ENCODE results near the gene METTL18. TPM values are rescaled to one million over a fixed set of nuclear protein-coding genes. Genes with fewer than 3 reads are reported as not detected.

Gene METTL18
- total RNA-seq, 1 experiment from 2014 or later, result 13.3 TPM

GRCh38 chr1:169753549-169753948, 41.2 kb downstream of the METTL18 start:
- Mint-ChIP-seq H3K4me1 (ENCODE audit: low read depth, unreplicated experiment) (no peaks in the 10 kb centered on the region), H3K27ac (ENCODE audit: unreplicated experiment) (no peak overlapping the region), H3K27me3 (ENCODE audit: unreplicated experiment) (no peaks in the 10 kb centered on the region), H3K36me3 (ENCODE audit: insufficient read depth, unreplicated experiment) (no peaks in the 10 kb centered on the region), H3K9me3 (ENCODE audit: low read depth, unreplicated experiment) (no peaks in the 10 kb centered on the region), H3K4me3 (ENCODE audit: low read depth, unreplicated experiment) (no peak overlapping the region)
- DNase-seq, result no peak
- intact Hi-C loops (cut with micrococcal nuclease; ENCODE audit: unreplicated experiment), result loop anchor here (2.0 kb wide), 3 partner anchors 13 to 55 kb away; no protein-coding TSS in a partner anchor
- BruUV-seq (replicated peaks), result no TSS peak
- no peak for TF ChIP-seq CTCF (IDR thresholded peaks at IDR 0.05; ENCODE audit: unreplicated experiment)
- CTCF ChIA-PET, result no interaction called here

- Mint-ChIP-seq H3K27ac (ENCODE audit: unreplicated experiment) (no peak overlapping the region), H3K4me3 (ENCODE audit: low read depth, unreplicated experiment) (no peak overlapping the region), H3K27me3 (ENCODE audit: unreplicated experiment) (no peaks in the 10 kb centered on the region), H3K4me1 (ENCODE audit: low read depth, unreplicated experiment) (no peaks in the 10 kb centered on the region), H3K9me3 (ENCODE audit: low read depth, unreplicated experiment) (no peaks in the 10 kb centered on the region), H3K36me3 (ENCODE audit: insufficient read depth, unreplicated experiment) (no peaks in the 10 kb centered on the region)
- intact Hi-C loops (cut with micrococcal nuclease; ENCODE audit: unreplicated experiment), result no loop called here
- no TSS peak for BruUV-seq (replicated peaks)
- DNase-seq, result no peak
- CTCF ChIA-PET, result no interaction called here
- TF ChIP-seq CTCF (IDR thresholded peaks at IDR 0.05; ENCODE audit: unreplicated experiment), result no peak
Measured at GRCh38 chr1:169750041-169750440, 44.7 kb downstream of the METTL18 start.

- peaks cover 2% of the 10 kb centered on the region for H3K4me1 Mint-ChIP-seq (ENCODE audit: low read depth, unreplicated experiment)
- H3K27ac Mint-ChIP-seq (ENCODE audit: unreplicated experiment), result no peak overlapping the region
- peaks cover 3% of the 10 kb centered on the region for H3K9me3 Mint-ChIP-seq (ENCODE audit: low read depth, unreplicated experiment)
- no peak for TF ChIP-seq CTCF (IDR thresholded peaks at IDR 0.05; ENCODE audit: unreplicated experiment)
- BruUV-seq (replicated peaks), result no TSS peak
- DNase-seq, result no peak
- H3K36me3 Mint-ChIP-seq (ENCODE audit: insufficient read depth, unreplicated experiment), result no peaks in the 10 kb centered on the region
- H3K27me3 Mint-ChIP-seq (ENCODE audit: unreplicated experiment), result no peaks in the 10 kb centered on the region
- H3K4me3 Mint-ChIP-seq (ENCODE audit: low read depth, unreplicated experiment), result no peak overlapping the region
- intact Hi-C loops (cut with micrococcal nuclease; ENCODE audit: unreplicated experiment), result no loop called here
- CTCF ChIA-PET, result no interaction called here
Measured at GRCh38 chr1:169746550-169746949, 48.2 kb downstream of the METTL18 start.

GRCh38 chr1:169745015-169745861, 49.5 kb downstream of the METTL18 start:
- H3K4me1 Mint-ChIP-seq (ENCODE audit: low read depth, unreplicated experiment), result peaks cover 8% of the 10 kb centered on the region
- H3K27me3 Mint-ChIP-seq (ENCODE audit: unreplicated experiment), result no peaks in the 10 kb centered on the region
- no peak overlapping the region for H3K4me3 Mint-ChIP-seq (ENCODE audit: low read depth, unreplicated experiment)
- BruUV-seq (replicated peaks), result no TSS peak
- CTCF ChIA-PET, result interaction anchor here (1.0 kb wide), 1 partner anchor 91 kb away, joined by 3 read pairs; no protein-coding TSS in a partner anchor
- no peak for DNase-seq
- TF ChIP-seq CTCF (IDR thresholded peaks at IDR 0.05; ENCODE audit: unreplicated experiment), result no peak
- H3K36me3 Mint-ChIP-seq (ENCODE audit: insufficient read depth, unreplicated experiment), result no peaks in the 10 kb centered on the region
- intact Hi-C loops (cut with micrococcal nuclease; ENCODE audit: unreplicated experiment), result no loop called here
- H3K9me3 Mint-ChIP-seq (ENCODE audit: low read depth, unreplicated experiment), result peaks cover 3% of the 10 kb centered on the region
- H3K27ac Mint-ChIP-seq (ENCODE audit: unreplicated experiment), result no peak overlapping the region

Other genes starting within 250 kb of the METTL18 start
- 8.1 and 16.2 TPM in 2 replicates for gene F5, start 208.4 kb downstream of the METTL18 start, total RNA-seq (2022)
- 0.47 TPM in 1 of 2 replicates, not detected in the other for gene SELP, start 164.8 kb downstream of the METTL18 start, total RNA-seq (2022)
- gene SELL, start 83.3 kb downstream of the METTL18 start, total RNA-seq (2022), result 6.2 and 12.1 TPM in 2 replicates
- gene SELE, start 60.8 kb downstream of the METTL18 start, total RNA-seq (2022), result not detected in 2 replicates
- gene SCYL3, start 99.0 kb upstream of the METTL18 start, total RNA-seq (2022), result 17.9 and 18.3 TPM in 2 replicates